ENCODE measurements around the gene BNC2. TPM values are rescaled to one million over a fixed set of nuclear protein-coding genes. Genes with fewer than 3 reads are reported as not detected.

The BNC2 gene
- total RNA-seq, 2 experiments from 2014 or later: not detected

DNA sequence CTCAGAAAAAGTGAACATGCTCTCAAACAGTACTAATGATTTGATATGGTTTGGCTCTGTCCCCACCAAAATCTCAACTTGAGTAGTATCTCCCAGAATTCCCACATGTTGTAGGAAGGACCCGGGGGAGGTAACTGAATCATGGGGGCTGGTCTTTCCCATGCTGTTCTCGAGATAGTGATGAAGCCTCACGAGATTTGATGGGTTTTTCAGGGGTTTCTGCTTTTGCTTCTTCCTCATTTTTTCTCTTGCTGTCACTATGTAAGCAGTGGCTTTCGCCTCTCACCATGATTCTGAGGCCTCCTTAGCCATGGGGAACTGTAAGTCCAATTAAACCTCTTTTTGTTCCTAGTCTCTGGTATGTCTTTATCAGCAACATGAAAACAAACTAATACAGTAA, 401.3 kb downstream of the BNC2 start:
- no peaks in the 10 kb centered on the region for H3K36me3 Mint-ChIP-seq (ENCODE audit: low read depth)
- H3K27ac Mint-ChIP-seq: no peak overlapping the region
- POLR2A ChIA-PET: no interaction called here
- H3K27me3 Mint-ChIP-seq (ENCODE audit: low read depth): no peaks in the 10 kb centered on the region
- CTCF ChIA-PET: no interaction called here
- no peaks in the 10 kb centered on the region for H3K4me1 Mint-ChIP-seq (ENCODE audit: low read depth)
- H3K4me3 Mint-ChIP-seq: no peak overlapping the region
- H3K9me3 Mint-ChIP-seq (ENCODE audit: insufficient read depth): no peaks in the 10 kb centered on the region
- ATAC-seq (no peak), DNase-seq (no peak)

DNA sequence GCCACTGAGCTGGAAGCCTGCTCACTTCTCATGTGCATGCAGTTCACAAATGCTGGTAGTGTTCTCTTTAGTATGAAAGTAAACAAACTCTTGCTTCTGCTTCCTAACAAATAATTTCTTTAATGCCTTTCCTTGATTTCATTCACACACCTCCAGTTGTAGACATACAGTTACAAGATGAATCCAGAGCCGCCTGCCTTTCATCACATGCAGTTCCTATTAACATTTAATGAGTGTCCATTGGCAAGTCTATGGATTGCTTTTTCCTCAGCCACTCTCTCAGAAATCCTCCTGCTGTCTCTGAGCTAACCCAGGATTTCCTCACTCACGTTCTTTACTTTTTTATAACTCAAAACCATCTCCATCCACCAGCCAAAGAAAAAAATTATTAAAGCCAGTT, 408.6 kb downstream of the BNC2 start:
- DNase-seq (no peak), ATAC-seq (no peak)
- no peak overlapping the region for H3K4me3 Mint-ChIP-seq
- ChIA-PET CTCF (no interaction called here), POLR2A (no interaction called here)
- H3K27me3 Mint-ChIP-seq (ENCODE audit: low read depth): no peaks in the 10 kb centered on the region
- no peaks in the 10 kb centered on the region for H3K36me3 Mint-ChIP-seq (ENCODE audit: low read depth)
- no peaks in the 10 kb centered on the region for H3K9me3 Mint-ChIP-seq (ENCODE audit: insufficient read depth)
- H3K27ac Mint-ChIP-seq: no peak overlapping the region
- H3K4me1 Mint-ChIP-seq (ENCODE audit: low read depth): no peaks in the 10 kb centered on the region

DNA sequence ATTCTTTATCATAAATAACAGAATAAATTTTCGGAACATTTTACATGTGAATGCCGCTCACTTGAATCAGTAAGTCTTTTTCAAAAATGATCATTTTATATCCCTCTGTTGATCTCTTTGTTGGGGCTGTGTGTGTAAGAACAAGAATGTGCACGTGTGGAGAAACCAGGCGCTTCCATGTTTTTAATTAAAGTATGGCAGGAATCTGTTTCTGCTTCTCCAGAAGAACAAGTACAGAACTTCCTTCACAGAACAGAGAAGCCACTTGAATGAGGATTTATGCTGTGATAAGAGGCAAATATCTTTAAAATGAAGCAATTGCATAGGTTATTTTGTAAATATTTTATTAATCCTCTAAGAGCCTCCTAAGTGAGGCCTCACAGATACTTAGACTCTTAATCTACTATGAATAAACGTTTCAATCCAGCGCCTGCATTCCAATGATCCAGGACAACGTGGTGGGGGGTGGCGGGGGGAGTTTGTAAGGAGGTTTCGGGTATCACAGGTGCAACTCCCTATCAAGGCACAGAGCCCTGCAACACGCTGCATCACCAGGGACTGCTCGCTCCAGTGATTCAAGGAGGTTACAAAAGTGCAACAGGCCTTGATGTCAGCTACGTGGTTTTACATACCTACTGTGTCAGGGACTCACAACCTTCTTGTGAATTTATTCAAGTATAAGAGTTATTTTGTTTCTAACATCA, 409.2 kb downstream of the BNC2 start:
- no peaks in the 10 kb centered on the region for H3K27me3 Mint-ChIP-seq (ENCODE audit: low read depth)
- no peak for DNase-seq
- no peaks in the 10 kb centered on the region for H3K36me3 Mint-ChIP-seq (ENCODE audit: low read depth)
- no peak for ATAC-seq
- no peak overlapping the region for H3K4me3 Mint-ChIP-seq
- ChIA-PET POLR2A (no interaction called here), CTCF (no interaction called here)
- no peak overlapping the region for H3K27ac Mint-ChIP-seq
- no peaks in the 10 kb centered on the region for H3K4me1 Mint-ChIP-seq (ENCODE audit: low read depth)
- H3K9me3 Mint-ChIP-seq (ENCODE audit: insufficient read depth): no peaks in the 10 kb centered on the region

DNA sequence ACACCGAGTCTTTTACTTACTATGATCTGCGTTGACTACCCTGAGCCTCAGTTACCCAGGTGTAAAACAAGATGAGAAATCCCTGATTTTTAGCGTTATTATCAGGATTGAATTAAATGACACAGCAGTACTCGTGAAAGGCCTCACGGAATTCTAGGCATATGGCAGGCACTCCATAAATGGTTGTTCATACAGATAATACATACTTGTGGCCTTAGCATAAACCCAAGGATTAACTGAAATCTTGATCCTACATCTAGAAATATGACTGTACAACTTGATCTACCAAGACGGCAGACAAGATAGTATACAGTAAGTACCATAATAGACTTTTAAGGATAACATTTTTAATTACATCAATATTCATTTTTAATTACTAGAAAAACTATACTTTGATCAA, 409.8 kb downstream of the BNC2 start:
- CTCF ChIA-PET: no interaction called here
- no peak for DNase-seq
- Mint-ChIP-seq H3K27ac (no peak overlapping the region), H3K4me1 (ENCODE audit: low read depth) (no peaks in the 10 kb centered on the region), H3K4me3 (no peak overlapping the region), H3K27me3 (ENCODE audit: low read depth) (no peaks in the 10 kb centered on the region), H3K36me3 (ENCODE audit: low read depth) (no peaks in the 10 kb centered on the region), H3K9me3 (ENCODE audit: insufficient read depth) (no peaks in the 10 kb centered on the region)
- POLR2A ChIA-PET: no interaction called here
- ATAC-seq: no peak

DNA sequence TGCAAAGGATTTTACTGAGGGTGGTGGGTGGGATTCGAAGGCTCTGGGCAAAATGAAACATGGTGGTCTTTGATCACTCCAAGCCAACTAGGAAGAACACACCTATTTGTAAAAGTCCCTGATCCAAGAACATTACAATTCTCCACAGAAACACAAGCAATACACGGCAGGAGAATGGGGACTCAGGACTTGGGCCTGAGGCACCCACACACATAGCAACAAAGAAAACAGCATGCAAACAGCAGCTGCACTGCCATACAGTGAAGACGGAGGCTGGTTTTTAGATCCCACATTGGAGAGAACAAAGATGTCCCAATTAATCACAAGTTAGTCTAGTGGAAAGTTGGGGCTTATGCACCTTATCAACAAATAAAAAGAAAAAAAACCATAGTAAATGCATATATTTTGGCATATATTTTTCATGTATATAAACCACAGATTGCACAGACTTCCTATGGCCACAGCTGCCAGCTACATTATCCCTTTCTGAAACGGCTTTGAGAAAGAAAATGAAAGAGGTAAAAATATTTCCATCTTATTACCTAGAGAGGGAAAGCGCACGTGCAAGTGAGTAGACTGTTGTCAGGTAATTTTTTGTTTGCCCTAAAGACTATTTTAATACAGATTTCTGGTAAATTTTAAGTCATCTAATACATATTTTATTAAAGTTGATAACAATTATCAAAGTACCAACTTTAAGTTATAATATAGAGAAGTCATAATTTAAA, 410.9 kb downstream of the BNC2 start:
- Mint-ChIP-seq H3K27me3 (ENCODE audit: low read depth) (no peaks in the 10 kb centered on the region), H3K36me3 (ENCODE audit: low read depth) (no peaks in the 10 kb centered on the region), H3K27ac (no peak overlapping the region), H3K4me3 (no peak overlapping the region), H3K9me3 (ENCODE audit: insufficient read depth) (no peaks in the 10 kb centered on the region), H3K4me1 (ENCODE audit: low read depth) (no peaks in the 10 kb centered on the region)
- ATAC-seq (no peak), DNase-seq (no peak)
- ChIA-PET CTCF (no interaction called here), POLR2A (no interaction called here)

DNA sequence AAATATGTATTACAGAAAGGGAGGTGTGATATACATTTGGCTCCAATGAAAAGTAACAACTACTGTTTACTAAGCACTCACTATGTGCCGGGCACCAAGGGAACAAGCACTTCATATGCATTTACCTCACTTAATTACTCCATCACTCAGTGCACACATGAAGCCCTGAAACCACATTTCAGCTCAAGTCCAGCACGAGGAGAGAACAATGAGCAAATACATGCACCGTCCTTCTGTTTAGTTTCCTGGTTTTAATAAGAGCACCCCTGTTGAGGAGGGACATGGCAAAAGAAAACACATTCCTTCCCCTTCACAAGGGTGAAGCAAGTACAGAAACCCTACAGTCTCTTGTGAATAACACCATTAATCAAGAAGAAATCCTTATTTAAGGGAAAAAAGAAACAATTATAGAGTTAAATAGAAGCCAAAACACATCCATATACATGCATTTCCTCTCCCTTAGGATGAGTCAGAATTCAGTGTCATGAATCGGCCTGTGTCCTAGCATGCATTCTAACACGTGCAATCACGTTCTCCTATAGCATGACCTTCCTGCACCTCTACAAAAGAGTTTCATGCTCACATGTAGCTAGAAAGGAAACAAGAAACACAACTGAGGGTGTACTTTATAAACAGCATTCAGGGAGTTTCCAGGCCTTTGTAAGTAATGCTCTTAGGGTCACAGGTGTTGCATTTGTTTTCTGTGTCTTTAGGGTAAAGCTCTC, 411.6 kb downstream of the BNC2 start:
- Mint-ChIP-seq H3K4me1 (ENCODE audit: low read depth) (no peaks in the 10 kb centered on the region), H3K9me3 (ENCODE audit: insufficient read depth) (no peaks in the 10 kb centered on the region), H3K4me3 (no peak overlapping the region), H3K27me3 (ENCODE audit: low read depth) (no peaks in the 10 kb centered on the region), H3K27ac (no peak overlapping the region), H3K36me3 (ENCODE audit: low read depth) (no peaks in the 10 kb centered on the region)
- POLR2A ChIA-PET: no interaction called here
- DNase-seq (no peak), ATAC-seq (no peak)
- CTCF ChIA-PET: no interaction called here

DNA sequence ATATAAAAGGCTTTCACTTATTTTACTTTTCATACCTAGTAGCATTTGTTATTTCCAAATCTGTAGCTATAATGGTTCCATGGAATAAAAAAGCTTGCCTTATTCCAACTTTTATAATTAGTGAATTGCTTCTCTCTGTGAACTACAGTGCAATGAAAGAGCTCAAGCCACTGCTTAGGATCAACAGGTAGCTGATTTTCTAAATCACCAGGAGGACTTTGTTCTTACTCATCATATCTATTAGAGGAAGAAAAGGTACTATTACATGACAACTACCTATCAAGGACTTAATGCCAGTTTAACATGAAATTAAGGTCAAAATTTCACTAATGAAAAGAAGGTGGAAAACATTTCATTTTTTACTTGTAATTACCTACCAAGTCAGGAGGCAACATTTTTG, 414.6 kb downstream of the BNC2 start:
- ChIA-PET CTCF (no interaction called here), POLR2A (interaction anchor here (0.7 kb wide), 1 partner anchor 419 kb away, joined by 4 read pairs; no protein-coding TSS in a partner anchor)
- ATAC-seq (no peak), DNase-seq (no peak)
- no peak overlapping the region for H3K4me3 Mint-ChIP-seq
- H3K36me3 Mint-ChIP-seq (ENCODE audit: low read depth): no peaks in the 10 kb centered on the region
- no peaks in the 10 kb centered on the region for H3K27me3 Mint-ChIP-seq (ENCODE audit: low read depth)
- no peak overlapping the region for H3K27ac Mint-ChIP-seq
- H3K4me1 Mint-ChIP-seq (ENCODE audit: low read depth): no peaks in the 10 kb centered on the region
- no peaks in the 10 kb centered on the region for H3K9me3 Mint-ChIP-seq (ENCODE audit: insufficient read depth)

DNA sequence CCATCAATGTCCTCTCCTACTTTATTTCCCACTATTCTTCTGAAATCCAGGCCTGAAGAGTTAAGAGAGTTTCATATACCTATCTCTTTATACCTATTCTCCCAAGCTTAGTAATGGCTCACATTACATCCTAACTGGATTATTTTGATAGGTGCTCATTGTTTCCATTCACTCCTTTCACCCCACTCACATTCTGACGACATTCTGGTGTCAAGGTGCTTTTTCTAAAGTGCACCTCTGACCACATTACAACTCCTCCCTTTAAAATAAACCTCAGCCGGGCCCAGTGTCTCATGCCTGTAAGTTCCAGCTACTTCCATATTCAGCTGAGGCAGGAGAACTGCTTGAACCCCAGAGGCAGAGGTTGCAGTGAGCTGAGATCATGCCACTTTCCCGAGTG, 417.1 kb downstream of the BNC2 start:
- DNase-seq (no peak), ATAC-seq (no peak)
- ChIA-PET CTCF (no interaction called here), POLR2A (no interaction called here)
- H3K4me1 Mint-ChIP-seq (ENCODE audit: low read depth): no peaks in the 10 kb centered on the region
- no peak overlapping the region for H3K4me3 Mint-ChIP-seq
- H3K9me3 Mint-ChIP-seq (ENCODE audit: insufficient read depth): no peaks in the 10 kb centered on the region
- no peak overlapping the region for H3K27ac Mint-ChIP-seq
- no peaks in the 10 kb centered on the region for H3K36me3 Mint-ChIP-seq (ENCODE audit: low read depth)
- H3K27me3 Mint-ChIP-seq (ENCODE audit: low read depth): no peaks in the 10 kb centered on the region

DNA sequence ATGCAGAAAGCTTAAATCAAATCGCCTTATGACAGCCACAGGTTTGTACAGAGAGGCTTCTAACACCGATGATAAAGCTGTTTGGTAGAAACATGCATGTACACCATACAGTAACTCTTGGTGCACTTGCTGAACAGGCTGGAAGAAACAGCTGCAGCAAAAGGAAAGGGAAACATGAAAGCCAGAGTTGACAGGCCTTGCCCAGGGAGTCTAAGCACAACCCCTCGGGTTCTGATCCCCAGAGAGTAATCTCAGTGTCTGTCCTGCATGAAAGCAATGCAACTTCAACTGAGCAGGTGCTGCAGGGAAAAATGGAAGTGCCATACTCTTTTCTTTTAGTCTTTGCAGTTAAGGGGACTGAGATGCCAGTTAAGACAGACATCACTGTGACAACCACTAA, 419.9 kb downstream of the BNC2 start:
- CTCF ChIA-PET: no interaction called here
- POLR2A ChIA-PET: no interaction called here
- H3K36me3 Mint-ChIP-seq (ENCODE audit: low read depth): no peaks in the 10 kb centered on the region
- no peak for DNase-seq
- no peaks in the 10 kb centered on the region for H3K4me1 Mint-ChIP-seq (ENCODE audit: low read depth)
- no peak overlapping the region for H3K27ac Mint-ChIP-seq
- no peak overlapping the region for H3K4me3 Mint-ChIP-seq
- ATAC-seq: no peak
- H3K27me3 Mint-ChIP-seq (ENCODE audit: low read depth): no peaks in the 10 kb centered on the region
- no peaks in the 10 kb centered on the region for H3K9me3 Mint-ChIP-seq (ENCODE audit: insufficient read depth)

DNA sequence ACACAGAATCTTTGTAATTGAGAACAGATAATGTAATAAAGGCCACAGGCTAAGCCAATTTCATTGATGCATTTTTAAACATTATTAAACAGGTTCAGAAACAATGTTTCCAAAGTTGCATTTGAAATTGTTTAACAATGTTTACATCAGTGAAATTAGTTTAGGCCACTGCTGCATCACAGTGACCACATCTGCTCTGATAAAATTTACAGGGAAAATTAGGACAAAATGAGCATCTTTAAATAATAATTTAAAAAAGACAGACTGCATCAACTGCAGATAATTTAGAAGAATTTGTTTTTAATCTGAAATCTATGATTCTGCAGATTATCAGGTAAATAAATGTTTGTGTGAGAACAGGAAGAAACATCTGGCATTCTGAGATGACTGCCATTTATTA, 420.4 kb downstream of the BNC2 start:
- ChIA-PET POLR2A (no interaction called here), CTCF (no interaction called here)
- no peaks in the 10 kb centered on the region for H3K27me3 Mint-ChIP-seq (ENCODE audit: low read depth)
- H3K4me1 Mint-ChIP-seq (ENCODE audit: low read depth): no peaks in the 10 kb centered on the region
- no peaks in the 10 kb centered on the region for H3K9me3 Mint-ChIP-seq (ENCODE audit: insufficient read depth)
- no peak overlapping the region for H3K27ac Mint-ChIP-seq
- no peaks in the 10 kb centered on the region for H3K36me3 Mint-ChIP-seq (ENCODE audit: low read depth)
- no peak for ATAC-seq
- no peak overlapping the region for H3K4me3 Mint-ChIP-seq
- DNase-seq: no peak

DNA sequence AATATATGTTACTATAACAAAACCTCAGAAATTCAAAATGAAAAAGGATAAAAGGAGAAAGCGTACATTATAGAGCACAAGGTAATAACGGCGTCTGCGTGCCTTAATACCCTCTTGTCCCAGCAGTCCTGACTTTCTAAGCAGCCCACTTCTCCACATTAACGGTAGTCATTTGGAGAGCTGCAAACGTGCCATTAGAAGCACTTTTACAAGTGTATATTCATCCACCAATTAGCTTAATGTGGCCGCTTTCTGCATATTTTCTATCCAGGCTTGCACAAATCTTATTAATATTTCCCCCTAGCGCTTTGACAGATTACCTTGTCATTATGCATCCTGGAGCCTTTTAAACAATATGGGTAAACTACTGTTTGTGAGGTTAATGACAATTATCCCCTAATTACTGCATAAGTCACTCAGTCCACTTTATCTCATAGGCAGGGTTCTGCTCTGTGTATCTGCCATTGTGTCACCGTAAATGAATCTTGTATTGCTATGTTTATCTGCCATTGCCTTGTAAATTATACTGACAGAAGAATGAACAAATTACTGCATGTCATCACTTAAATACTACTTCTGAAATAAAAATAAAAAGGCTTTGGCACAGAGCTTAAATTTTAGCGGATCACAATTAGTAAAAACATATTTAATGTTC, 421.3 kb downstream of the BNC2 start:
- ChIA-PET CTCF (no interaction called here), POLR2A (no interaction called here)
- no peaks in the 10 kb centered on the region for H3K36me3 Mint-ChIP-seq (ENCODE audit: low read depth)
- no peak overlapping the region for H3K27ac Mint-ChIP-seq
- H3K27me3 Mint-ChIP-seq (ENCODE audit: low read depth): no peaks in the 10 kb centered on the region
- no peak overlapping the region for H3K4me3 Mint-ChIP-seq
- DNase-seq: no peak
- no peaks in the 10 kb centered on the region for H3K9me3 Mint-ChIP-seq (ENCODE audit: insufficient read depth)
- no peak for ATAC-seq
- no peaks in the 10 kb centered on the region for H3K4me1 Mint-ChIP-seq (ENCODE audit: low read depth)

DNA sequence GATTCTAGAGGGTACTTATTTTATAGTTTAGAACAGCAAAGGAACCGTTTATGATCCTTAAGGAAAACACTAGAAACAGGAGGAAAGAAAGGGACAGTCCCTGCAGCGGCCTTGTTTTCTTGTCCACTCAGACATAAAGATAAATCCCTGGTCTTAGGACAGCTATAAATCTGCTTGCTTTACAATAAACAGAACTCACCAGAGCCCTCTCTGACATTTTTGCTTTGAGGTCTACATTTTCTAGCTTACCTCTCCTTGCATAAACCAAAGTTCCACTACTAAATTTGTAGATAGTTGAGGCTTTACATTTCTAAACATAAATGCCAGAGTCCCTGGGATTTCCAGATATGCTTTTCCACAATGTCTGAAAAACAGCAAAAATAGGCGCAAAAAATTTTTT, 422.5 kb downstream of the BNC2 start:
- DNase-seq: no peak
- POLR2A ChIA-PET: no interaction called here
- no peaks in the 10 kb centered on the region for H3K9me3 Mint-ChIP-seq (ENCODE audit: insufficient read depth)
- no peaks in the 10 kb centered on the region for H3K36me3 Mint-ChIP-seq (ENCODE audit: low read depth)
- no peak for ATAC-seq
- no peaks in the 10 kb centered on the region for H3K4me1 Mint-ChIP-seq (ENCODE audit: low read depth)
- H3K27ac Mint-ChIP-seq: no peak overlapping the region
- H3K4me3 Mint-ChIP-seq: no peak overlapping the region
- CTCF ChIA-PET: no interaction called here
- no peaks in the 10 kb centered on the region for H3K27me3 Mint-ChIP-seq (ENCODE audit: low read depth)

Measured in activated CD8-positive, alpha-beta T cell treated with anti-CD3 and anti-CD28 coated beads, Interleukin-2, amount 10 ng/mL, durations not matched to agents 7 days and 5 days (primary cell).